ENCODE results near the gene ATP8A2.

The ATP8A2 gene

DNA sequence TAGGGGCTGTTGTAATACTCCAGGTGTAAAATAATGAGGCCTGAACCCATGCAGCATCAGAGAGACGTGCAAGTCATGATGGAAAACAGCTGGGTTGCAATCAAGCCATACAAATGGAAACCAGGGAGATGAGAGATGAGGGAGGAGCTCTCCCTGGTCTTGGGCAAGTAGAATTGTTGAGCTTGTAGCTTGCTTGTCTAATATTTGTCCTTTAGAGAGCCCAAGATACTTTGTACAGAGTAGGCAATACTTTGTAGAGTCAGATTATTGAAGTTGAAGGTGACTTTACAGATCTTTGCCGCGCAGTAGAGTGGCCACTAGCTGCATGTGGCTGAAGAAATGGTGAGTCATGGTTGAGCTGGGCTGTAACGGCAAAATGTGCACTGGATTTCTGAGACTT, 8.3 kb downstream of the ATP8A2 start:
- H3K4me3 ChIP-seq (ENCODE audit: low read depth, low read length), result no peak overlapping the region
- DNase-seq (ENCODE audit: low read depth, low spot score), result no peak
- TF ChIP-seq CTCF (IDR thresholded peaks at IDR 0.05; ENCODE audit: low read depth, low read length), result no peak
- in situ Hi-C loops (cut with HindIII; ENCODE audit: low sequenced_read_pairs), result no loop called here

DNA sequence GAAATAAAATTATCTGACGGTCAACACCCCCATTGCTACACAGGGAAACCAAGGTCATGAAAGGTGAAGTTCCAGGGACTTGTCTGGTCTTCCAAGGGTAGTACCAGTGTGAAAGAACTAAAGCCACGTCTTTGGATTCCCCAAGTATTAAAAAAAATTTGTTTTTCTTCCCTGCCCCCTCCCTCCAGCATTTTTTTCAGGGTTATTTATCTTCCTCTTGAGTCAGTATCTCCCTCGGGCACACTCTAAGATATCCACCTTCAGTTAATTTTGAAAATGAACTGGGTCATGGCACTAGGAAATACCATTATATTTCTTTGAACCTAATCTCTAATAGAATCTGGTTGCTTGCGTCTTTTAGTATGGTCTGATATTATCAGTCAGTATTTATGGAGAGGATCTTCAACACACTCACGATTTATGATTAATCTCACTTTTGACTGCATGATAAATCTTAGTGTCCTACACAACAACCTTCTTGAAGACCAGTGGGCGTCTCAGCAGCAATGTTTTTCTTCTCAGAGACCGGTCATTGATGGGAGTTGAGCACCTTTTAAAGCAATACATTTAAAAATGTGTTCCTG, 9.1 kb downstream of the ATP8A2 start:
- TF ChIP-seq CTCF (IDR thresholded peaks at IDR 0.05; ENCODE audit: low read depth, low read length), result no peak
- in situ Hi-C loops (cut with HindIII; ENCODE audit: low sequenced_read_pairs), result no loop called here
- H3K4me3 ChIP-seq (ENCODE audit: low read depth, low read length), result no peak overlapping the region
- no peak for DNase-seq (ENCODE audit: low read depth, low spot score)

GRCh38 chr13:25384758-25385410, 13.1 kb downstream of the ATP8A2 start:
- in situ Hi-C loops (cut with HindIII; ENCODE audit: low sequenced_read_pairs), result no loop called here
- no peak overlapping the region for H3K4me3 ChIP-seq (ENCODE audit: low read depth, low read length)
- TF ChIP-seq CTCF (IDR thresholded peaks at IDR 0.05; ENCODE audit: low read depth, low read length), result no peak
- DNase-seq (ENCODE audit: low read depth, low spot score), result no peak

GRCh38 chr13:25391932-25392331, 20.2 kb downstream of the ATP8A2 start:
- in situ Hi-C loops (cut with HindIII; ENCODE audit: low sequenced_read_pairs), result no loop called here
- H3K4me3 ChIP-seq (ENCODE audit: low read depth, low read length), result no peak overlapping the region
- TF ChIP-seq CTCF (IDR thresholded peaks at IDR 0.05; ENCODE audit: low read depth, low read length), result no peak
- DNase-seq (ENCODE audit: low read depth, low spot score), result no peak

GRCh38 chr13:25394402-25395060, 22.8 kb downstream of the ATP8A2 start:
- DNase-seq (ENCODE audit: low read depth, low spot score), result no peak
- H3K4me3 ChIP-seq (ENCODE audit: low read depth, low read length), result no peak overlapping the region
- in situ Hi-C loops (cut with HindIII; ENCODE audit: low sequenced_read_pairs), result no loop called here
- no peak for TF ChIP-seq CTCF (IDR thresholded peaks at IDR 0.05; ENCODE audit: low read depth, low read length)

DNA sequence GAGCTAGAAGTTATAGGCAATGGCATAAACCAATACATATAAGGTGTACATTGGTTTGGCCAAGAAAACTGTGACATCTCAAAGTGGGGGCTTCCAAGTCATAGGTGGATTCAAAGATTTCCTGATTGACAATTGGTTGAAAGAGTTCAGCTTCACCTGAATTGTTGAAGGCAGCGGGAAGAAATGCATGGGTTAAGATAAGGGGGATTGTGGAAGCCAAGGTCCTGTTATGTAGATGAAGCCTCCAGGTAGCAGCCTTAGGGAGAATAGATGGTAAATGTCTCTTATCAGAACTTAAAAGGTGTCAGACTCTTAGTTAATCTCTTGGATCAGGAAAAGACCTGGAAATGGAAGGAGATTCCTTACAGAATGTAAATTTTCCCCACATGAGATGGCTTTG, 26.0 kb downstream of the ATP8A2 start:
- in situ Hi-C loops (cut with HindIII; ENCODE audit: low sequenced_read_pairs), result no loop called here
- no peak for TF ChIP-seq CTCF (IDR thresholded peaks at IDR 0.05; ENCODE audit: low read depth, low read length)
- DNase-seq (ENCODE audit: low read depth, low spot score), result no peak
- H3K4me3 ChIP-seq (ENCODE audit: low read depth, low read length), result no peak overlapping the region
